WTC11 (cell line): ENCODE results near the gene LIMS4.
"Not testable (repeated sequence)": the region's sequence is repeated elsewhere in the genome, so short reads cannot be mapped to it uniquely, and the experiment has no call there.

Experiments used
- CTCF ChIP-seq: fragments of 200-600 bp; IDR thresholded peaks from 2 replicates; pipeline ENCODE4 v1.8.0; 2022; ENCODE audit warnings: antibody characterized with exemption
- SP1 ChIP-seq: sonication (generic); formaldehyde crosslinking; conservative IDR thresholded peaks from 2 replicates; pipeline ENCODE4 v1.8.1; 2022; ENCODE audit warnings: missing genetic modification reagents
- TCF7 ChIP-seq: sonication (generic); formaldehyde crosslinking; IDR thresholded peaks from 2 replicates; pipeline ENCODE4 v1.8.0; 2022; ENCODE audit warnings: mild to moderate bottlenecking, low read depth, missing genetic modification reagents, moderate library complexity

GRCh38 chr2:110499755-110500377 lies 27.2 kb upstream of the LIMS4 start:
- not testable (repeated sequence) for TF ChIP-seq CTCF; TCF7 (CRISPR knock-in tag); SP1 (CRISPR knock-in tag)
